SK-N-SH (cell line): Measurements from ENCODE around the gene ATF5.

ENCODE experiments used
- CHD2 ChIP-seq: fragments of 150-350 bp; IDR thresholded peaks from 2 replicates; pipeline ENCODE4 v1.6.1; 2018; ENCODE audit warnings: low read length; ENCODE audit not compliant: partially characterized antibody
- ELF1 ChIP-seq: IDR thresholded peaks from 2 replicates; pipeline ENCODE4 v1.4.0; 2012
- EZH2phosphoT487 ChIP-seq: fragments of 200-600 bp; sonication (generic); IDR thresholded peaks from 2 replicates; pipeline ENCODE4 v1.6.1; 2017; ENCODE audit warnings: low read depth, mixed run types, mild to moderate bottlenecking, antibody characterized with exemption, moderate library complexity, borderline replicate concordance
- GABPA ChIP-seq: IDR thresholded peaks from 2 replicates; pipeline ENCODE4 v1.4.0; 2012; ENCODE audit warnings: low read depth, mild to moderate bottlenecking
- GATA2 ChIP-seq: sonication (generic); formaldehyde crosslinking; IDR thresholded peaks from 2 replicates; pipeline ENCODE4 v1.5.0; 2020; ENCODE audit warnings: mild to moderate bottlenecking, missing genetic modification reagents
- NFIC ChIP-seq: IDR thresholded peaks from 2 replicates; pipeline ENCODE4 v1.4.0; 2012; ENCODE audit warnings: borderline replicate concordance
- POLR2AphosphoS5 ChIP-seq: IDR thresholded peaks from 2 replicates; pipeline ENCODE4 v1.6.1; 2012; ENCODE audit warnings: low read depth, low read length
- RXRA ChIP-seq: IDR thresholded peaks from 2 replicates; pipeline ENCODE4 v1.4.0; 2012; ENCODE audit warnings: low read depth, mild to moderate bottlenecking, borderline replicate concordance
- SIN3A ChIP-seq: IDR thresholded peaks from 2 replicates; pipeline ENCODE4 v1.6.1; 2012; ENCODE audit warnings: low read depth, mild to moderate bottlenecking, low read length, moderate library complexity, borderline replicate concordance
- SMC3 ChIP-seq: IDR thresholded peaks from 2 replicates; pipeline ENCODE4 v1.6.1; 2012; ENCODE audit warnings: low read depth, low read length, improper control_type of control experiment
- TAF1 ChIP-seq: IDR thresholded peaks from 2 replicates; pipeline ENCODE4 v1.6.1; 2012; ENCODE audit warnings: low read depth, mild to moderate bottlenecking, low read length, moderate library complexity, borderline replicate concordance
- YY1 ChIP-seq: IDR thresholded peaks from 2 replicates; pipeline ENCODE4 v1.4.0; 2012; ENCODE audit warnings: low read depth, mild to moderate bottlenecking
- TF ChIP-seq, protein P1 (sequence below): fragments of 200-600 bp; sonication (generic); IDR thresholded peaks from 2 replicates; pipeline ENCODE4 v1.6.1; 2017; ENCODE audit warnings: antibody characterized with exemption, mild to moderate bottlenecking, moderate library complexity

DNA sequence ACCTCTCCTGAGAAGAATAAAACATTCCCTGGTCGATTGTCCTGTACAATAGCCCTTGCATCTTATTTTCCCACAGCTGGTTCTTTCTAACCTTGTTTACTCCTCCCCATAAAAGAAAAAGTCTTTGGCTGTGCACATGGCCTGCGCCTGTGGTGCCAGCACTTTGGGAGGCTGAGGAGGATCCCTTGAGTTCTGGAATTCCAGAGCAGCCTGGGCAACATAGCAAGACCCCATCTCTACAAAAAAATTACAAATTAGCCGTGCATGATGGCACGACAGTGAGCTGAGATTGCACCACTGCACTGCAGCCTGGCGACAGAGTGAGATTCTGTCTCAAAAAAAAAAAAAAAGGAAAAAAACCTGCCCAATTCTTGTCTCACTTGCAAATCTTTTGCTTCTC lies 7.5 kb downstream of the ATF5 start:
- TF ChIP-seq, protein P1, sequence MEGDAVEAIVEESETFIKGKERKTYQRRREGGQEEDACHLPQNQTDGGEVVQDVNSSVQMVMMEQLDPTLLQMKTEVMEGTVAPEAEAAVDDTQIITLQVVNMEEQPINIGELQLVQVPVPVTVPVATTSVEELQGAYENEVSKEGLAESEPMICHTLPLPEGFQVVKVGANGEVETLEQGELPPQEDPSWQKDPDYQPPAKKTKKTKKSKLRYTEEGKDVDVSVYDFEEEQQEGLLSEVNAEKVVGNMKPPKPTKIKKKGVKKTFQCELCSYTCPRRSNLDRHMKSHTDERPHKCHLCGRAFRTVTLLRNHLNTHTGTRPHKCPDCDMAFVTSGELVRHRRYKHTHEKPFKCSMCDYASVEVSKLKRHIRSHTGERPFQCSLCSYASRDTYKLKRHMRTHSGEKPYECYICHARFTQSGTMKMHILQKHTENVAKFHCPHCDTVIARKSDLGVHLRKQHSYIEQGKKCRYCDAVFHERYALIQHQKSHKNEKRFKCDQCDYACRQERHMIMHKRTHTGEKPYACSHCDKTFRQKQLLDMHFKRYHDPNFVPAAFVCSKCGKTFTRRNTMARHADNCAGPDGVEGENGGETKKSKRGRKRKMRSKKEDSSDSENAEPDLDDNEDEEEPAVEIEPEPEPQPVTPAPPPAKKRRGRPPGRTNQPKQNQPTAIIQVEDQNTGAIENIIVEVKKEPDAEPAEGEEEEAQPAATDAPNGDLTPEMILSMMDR, result no peak
- TF ChIP-seq CHD2 (no peak), EZH2phosphoT487 (no peak), SMC3 (no peak), NFIC (no peak), SIN3A (no peak), GABPA (no peak), POLR2AphosphoS5 (no peak), YY1 (no peak), ELF1 (no peak), GATA2 (CRISPR knock-in tag) (no peak), TAF1 (no peak), RXRA (no peak)
